Loucy (cell line): Measurements from ENCODE around the gene LUZP4.

Experiments used
- H2AFZ ChIP-seq: fragments of 200-600 bp; sonication (generic); 2 replicates; pipeline ENCODE4 v1.6.0; 2016; ENCODE audit warnings: antibody characterized with exemption, mild to moderate bottlenecking, low read length, moderate library complexity
- H3F3A ChIP-seq: fragments of 200-600 bp; 2 replicates; pipeline ENCODE4 v1.6.0; 2016; ENCODE audit warnings: antibody characterized with exemption, low read depth, mild to moderate bottlenecking
- H3K27me3 ChIP-seq: fragments of 200-600 bp; sonication (generic); 2 replicates; pipeline ENCODE4 v1.6.1; 2014; ENCODE audit warnings: low read length, mild to moderate bottlenecking; ENCODE audit not compliant: insufficient read depth, poor library complexity, severe bottlenecking
- H3K36me3 ChIP-seq: fragments of 200-600 bp; sonication (generic); 2 replicates; pipeline ENCODE4 v1.6.1; 2016; ENCODE audit warnings: low read length; ENCODE audit not compliant: insufficient read depth
- H3K4me1 ChIP-seq: fragments of 200-600 bp; sonication (generic); 2 replicates; pipeline ENCODE4 v1.5.1; 2014; ENCODE audit warnings: low read length, mild to moderate bottlenecking; ENCODE audit not compliant: insufficient read depth, poor library complexity, severe bottlenecking
- H3K4me2 ChIP-seq: fragments of 200-600 bp; sonication (generic); 2 replicates; pipeline ENCODE4 v1.6.0; 2014; ENCODE audit warnings: antibody characterized with exemption, low read length, low read depth, mild to moderate bottlenecking; ENCODE audit not compliant: poor library complexity, severe bottlenecking
- H3K4me3 ChIP-seq: fragments of 200-600 bp; sonication (generic); 2 replicates; pipeline ENCODE4 v1.5.1; 2014; ENCODE audit warnings: low read length, mild to moderate bottlenecking, mixed read lengths; ENCODE audit not compliant: poor library complexity, severe bottlenecking
- H3K79me2 ChIP-seq: fragments of 200-600 bp; sonication (generic); 2 replicates; pipeline ENCODE4 v1.6.1; 2014; ENCODE audit warnings: low read length; ENCODE audit not compliant: insufficient read depth
- H3K9ac ChIP-seq: fragments of 200-600 bp; sonication (generic); 2 replicates; pipeline ENCODE4 v1.6.0; 2014; ENCODE audit warnings: mild to moderate bottlenecking, low read depth, low read length, moderate library complexity; ENCODE audit not compliant: poor library complexity, severe bottlenecking
- H3K9me2 ChIP-seq: fragments of 200-600 bp; sonication (generic); replicated peaks from 2 replicates; pipeline ENCODE4 v1.6.1; 2016; ENCODE audit warnings: low read depth, low read length, mixed read lengths
- H3K9me3 ChIP-seq: fragments of 200-600 bp; sonication (generic); 2 replicates; pipeline ENCODE4 v1.6.1; 2014; ENCODE audit warnings: mild to moderate bottlenecking, antibody characterized with exemption, low read length, low read depth; ENCODE audit not compliant: insufficient read depth
- H4K20me1 ChIP-seq: fragments of 200-600 bp; sonication (generic); 2 replicates; pipeline ENCODE4 v1.6.0; 2014; ENCODE audit warnings: antibody characterized with exemption, low read length, mild to moderate bottlenecking; ENCODE audit not compliant: insufficient read depth, poor library complexity, severe bottlenecking
- EZH2phosphoT487 ChIP-seq: fragments of 200-600 bp; IDR thresholded peaks from 2 replicates; pipeline ENCODE4 v1.6.1; 2018; ENCODE audit warnings: antibody characterized with exemption, mild to moderate bottlenecking, moderate library complexity, borderline replicate concordance
- TF ChIP-seq, protein P1 (sequence below): fragments of 200-600 bp; sonication (generic); conservative IDR thresholded peaks from 2 replicates; pipeline ENCODE4 v1.5.1; 2014; ENCODE audit warnings: mild to moderate bottlenecking, antibody characterized with exemption, low read length

The LUZP4 gene

GRCh38 chrX:115261148-115261547 lies 28.4 kb upstream of the LUZP4 start:
- H3K9ac ChIP-seq = no peak overlapping the region
- no peaks in the 10 kb centered on the region for H3K27me3 ChIP-seq
- no peaks in the 10 kb centered on the region for H3K79me2 ChIP-seq
- no peak overlapping the region for H2AFZ ChIP-seq
- no peaks in the 10 kb centered on the region for H3K4me1 ChIP-seq
- no peak for TF ChIP-seq EZH2phosphoT487
- TF ChIP-seq, protein P1, sequence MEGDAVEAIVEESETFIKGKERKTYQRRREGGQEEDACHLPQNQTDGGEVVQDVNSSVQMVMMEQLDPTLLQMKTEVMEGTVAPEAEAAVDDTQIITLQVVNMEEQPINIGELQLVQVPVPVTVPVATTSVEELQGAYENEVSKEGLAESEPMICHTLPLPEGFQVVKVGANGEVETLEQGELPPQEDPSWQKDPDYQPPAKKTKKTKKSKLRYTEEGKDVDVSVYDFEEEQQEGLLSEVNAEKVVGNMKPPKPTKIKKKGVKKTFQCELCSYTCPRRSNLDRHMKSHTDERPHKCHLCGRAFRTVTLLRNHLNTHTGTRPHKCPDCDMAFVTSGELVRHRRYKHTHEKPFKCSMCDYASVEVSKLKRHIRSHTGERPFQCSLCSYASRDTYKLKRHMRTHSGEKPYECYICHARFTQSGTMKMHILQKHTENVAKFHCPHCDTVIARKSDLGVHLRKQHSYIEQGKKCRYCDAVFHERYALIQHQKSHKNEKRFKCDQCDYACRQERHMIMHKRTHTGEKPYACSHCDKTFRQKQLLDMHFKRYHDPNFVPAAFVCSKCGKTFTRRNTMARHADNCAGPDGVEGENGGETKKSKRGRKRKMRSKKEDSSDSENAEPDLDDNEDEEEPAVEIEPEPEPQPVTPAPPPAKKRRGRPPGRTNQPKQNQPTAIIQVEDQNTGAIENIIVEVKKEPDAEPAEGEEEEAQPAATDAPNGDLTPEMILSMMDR = no peak
- H3K4me3 ChIP-seq = no peak overlapping the region
- no peak overlapping the region for H3K4me2 ChIP-seq
- H3K9me3 ChIP-seq = no peaks in the 10 kb centered on the region
- H4K20me1 ChIP-seq = no peaks in the 10 kb centered on the region
- no peaks in the 10 kb centered on the region for H3K9me2 ChIP-seq
- H3K36me3 ChIP-seq = no peaks in the 10 kb centered on the region
- H3F3A ChIP-seq = no peaks in the 10 kb centered on the region

GRCh38 chrX:115264009-115264408 lies 25.5 kb upstream of the LUZP4 start:
- Histone ChIP-seq H3K9ac (no peak overlapping the region), H4K20me1 (no peaks in the 10 kb centered on the region), H3K79me2 (no peaks in the 10 kb centered on the region), H3K9me3 (no peaks in the 10 kb centered on the region), H3K4me3 (no peak overlapping the region), H2AFZ (no peak overlapping the region), H3K9me2 (no peaks in the 10 kb centered on the region), H3F3A (no peaks in the 10 kb centered on the region), H3K4me1 (no peaks in the 10 kb centered on the region), H3K36me3 (no peaks in the 10 kb centered on the region), H3K27me3 (no peaks in the 10 kb centered on the region), H3K4me2 (no peak overlapping the region)
- TF ChIP-seq EZH2phosphoT487 = no peak
- TF ChIP-seq, protein P1 = no peak

GRCh38 chrX:115266300-115266699 lies 23.2 kb upstream of the LUZP4 start:
- no peaks in the 10 kb centered on the region for H3K36me3 ChIP-seq
- no peaks in the 10 kb centered on the region for H3K9me2 ChIP-seq
- H4K20me1 ChIP-seq = no peaks in the 10 kb centered on the region
- H3K9me3 ChIP-seq = no peaks in the 10 kb centered on the region
- H3K4me3 ChIP-seq = no peak overlapping the region
- H3K27me3 ChIP-seq = no peaks in the 10 kb centered on the region
- no peak overlapping the region for H2AFZ ChIP-seq
- no peak overlapping the region for H3K4me2 ChIP-seq
- no peaks in the 10 kb centered on the region for H3K79me2 ChIP-seq
- TF ChIP-seq, protein P1 = no peak
- no peak for TF ChIP-seq EZH2phosphoT487
- H3K9ac ChIP-seq = no peak overlapping the region
- H3K4me1 ChIP-seq = no peaks in the 10 kb centered on the region
- H3F3A ChIP-seq = no peaks in the 10 kb centered on the region
